HepG2 (cell line): ENCODE measurements around the gene SIK3. TPM values are rescaled to one million over a fixed set of nuclear protein-coding genes. Genes with fewer than 3 reads are reported as not detected.
A peak's percentile ranks its signal among the peaks of the same experiment; 100 is the strongest.

Experiments
- FOSL2 ChIP-seq: sonication (generic); formaldehyde crosslinking; IDR thresholded peaks from 2 replicates; pipeline ENCODE4 v1.4.0; 2020; ENCODE audit warnings: missing genetic modification reagents
- FOXM1 ChIP-seq: sonication (generic); formaldehyde crosslinking; IDR thresholded peaks from 2 replicates; pipeline ENCODE4 v1.5.0; 2020; ENCODE audit warnings: missing genetic modification reagents
- NR2F1 ChIP-seq, 2 experiments: fragments of 450-650 bp in 1 of 2; formaldehyde crosslinking in 1 of 2; IDR thresholded peaks; 2 replicates each; pipeline versions ENCODE4 v1.5.0 to v1.6.1; 2016 to 2020; ENCODE audit warnings: mild to moderate bottlenecking in 1 of 2, missing compliant biosample characterization in 1 of 2, missing genetic modification reagents in 1 of 2, moderate library complexity in 1 of 2
- RAD51 ChIP-seq: fragments of 450-650 bp; IDR thresholded peaks from 2 replicates; pipeline ENCODE4 v1.6.1; 2016; ENCODE audit warnings: borderline replicate concordance
- RARA ChIP-seq: IDR thresholded peaks from 2 replicates; pipeline ENCODE4 v1.6.1; 2016; ENCODE audit warnings: missing genetic modification reagents, missing compliant biosample characterization
- STAT5B ChIP-seq: sonication (generic); formaldehyde crosslinking; IDR thresholded peaks from 2 replicates; pipeline ENCODE4 v1.4.0; 2020; ENCODE audit warnings: missing genetic modification reagents
- ZNF20 ChIP-seq: sonication (generic); formaldehyde crosslinking; IDR thresholded peaks from 2 replicates; pipeline ENCODE4 v1.4.0; 2020; ENCODE audit warnings: mild to moderate bottlenecking, moderate library complexity, missing genetic modification reagents
- ZNF296 ChIP-seq: sonication (generic); formaldehyde crosslinking; conservative IDR thresholded peaks from 2 replicates; pipeline ENCODE4 v1.5.0; 2020; ENCODE audit warnings: mild to moderate bottlenecking, missing genetic modification reagents
- ZNF33A ChIP-seq: sonication (generic); formaldehyde crosslinking; IDR thresholded peaks from 2 replicates; pipeline ENCODE4 v1.5.1; 2020; ENCODE audit warnings: missing genetic modification reagents, mild to moderate bottlenecking, moderate library complexity, borderline replicate concordance
- ZNF354B ChIP-seq: sonication (generic); formaldehyde crosslinking; IDR thresholded peaks from 2 replicates; pipeline ENCODE4 v1.8.0; 2022; ENCODE audit warnings: mild to moderate bottlenecking, missing genetic modification reagents
- ZNF562 ChIP-seq: sonication (generic); formaldehyde crosslinking; IDR thresholded peaks from 2 replicates; pipeline ENCODE4 v1.8.0; 2022; ENCODE audit warnings: missing genetic modification reagents, borderline replicate concordance
- ZNF572 ChIP-seq: sonication (generic); formaldehyde crosslinking; IDR thresholded peaks from 2 replicates; pipeline ENCODE4 v1.5.1; 2020; ENCODE audit warnings: mild to moderate bottlenecking, missing genetic modification reagents
- polyA plus RNA-seq, 8 experiments: library from polyadenylated mRNA; depleted of rRNA in 3 of 8; stranded (reverse) in 7 of 8; unstranded in 1 of 8; fragments of >200 nt; fragmentation: Illumina TruSeq in 4 of 8; extraction: Trizol in 4 of 8; gene quantifications; 2 replicates each; pipeline versions ENCODE4 v1.2.1 to v1.2.3, GENCODE V29; 2011 to 2016; ENCODE audit warnings: low read depth in 4 of 8, missing spikeins in 1 of 8, mixed read lengths in 1 of 8; ENCODE audit not compliant: insufficient read depth in 1 of 8
- total RNA-seq, 5 experiments: library from RNA; depleted of rRNA; stranded (reverse); fragments of >200 nt; fragmentation: Illumina TruSeq; extraction: Trizol; gene quantifications; 2 replicates each; pipeline ENCODE4 v1.2.3, GENCODE V29; 2016; ENCODE audit warnings: low read depth in 1 of 5
- TF ChIP-seq, protein P1 (sequence below): sonication (generic); formaldehyde crosslinking; IDR thresholded peaks from 2 replicates; pipeline ENCODE4 v1.4.0; 2020; ENCODE audit warnings: missing genetic modification reagents, borderline replicate concordance
- TF ChIP-seq, protein P2 (sequence below): sonication (generic); formaldehyde crosslinking; IDR thresholded peaks from 2 replicates; pipeline ENCODE4 v1.8.0; 2022; ENCODE audit warnings: missing genetic modification reagents, mild to moderate bottlenecking, inconsistent platforms, borderline replicate concordance
- TF ChIP-seq, protein P3 (sequence below): sonication (generic); formaldehyde crosslinking; IDR thresholded peaks from 2 replicates; pipeline ENCODE4 v1.4.0; 2020; ENCODE audit warnings: mild to moderate bottlenecking, missing genetic modification reagents
- TF ChIP-seq, protein P4 (sequence below): sonication (generic); formaldehyde crosslinking; IDR thresholded peaks from 2 replicates; pipeline ENCODE4 v1.4.0; 2020; ENCODE audit warnings: mild to moderate bottlenecking, missing genetic modification reagents
- TF ChIP-seq, protein P5 (sequence below): IDR thresholded peaks from 2 replicates; pipeline ENCODE4 v1.6.1; 2016
- TF ChIP-seq, protein P6 (sequence below): sonication (generic); formaldehyde crosslinking; IDR thresholded peaks from 2 replicates; pipeline ENCODE4 v1.4.0; 2020; ENCODE audit warnings: missing genetic modification reagents
- TF ChIP-seq, protein P7 (sequence below): sonication (generic); formaldehyde crosslinking; IDR thresholded peaks from 2 replicates; pipeline ENCODE4 v1.8.1; 2023; ENCODE audit warnings: mild to moderate bottlenecking, missing genetic modification reagents, borderline replicate concordance

SIK3 gene
- total and polyA plus RNA-seq, 2 of the 13 experiments (the other 11 are each of a cell fraction or from before 2014, with no cell fraction given) = 5.7 to 9.8 TPM

DNA sequence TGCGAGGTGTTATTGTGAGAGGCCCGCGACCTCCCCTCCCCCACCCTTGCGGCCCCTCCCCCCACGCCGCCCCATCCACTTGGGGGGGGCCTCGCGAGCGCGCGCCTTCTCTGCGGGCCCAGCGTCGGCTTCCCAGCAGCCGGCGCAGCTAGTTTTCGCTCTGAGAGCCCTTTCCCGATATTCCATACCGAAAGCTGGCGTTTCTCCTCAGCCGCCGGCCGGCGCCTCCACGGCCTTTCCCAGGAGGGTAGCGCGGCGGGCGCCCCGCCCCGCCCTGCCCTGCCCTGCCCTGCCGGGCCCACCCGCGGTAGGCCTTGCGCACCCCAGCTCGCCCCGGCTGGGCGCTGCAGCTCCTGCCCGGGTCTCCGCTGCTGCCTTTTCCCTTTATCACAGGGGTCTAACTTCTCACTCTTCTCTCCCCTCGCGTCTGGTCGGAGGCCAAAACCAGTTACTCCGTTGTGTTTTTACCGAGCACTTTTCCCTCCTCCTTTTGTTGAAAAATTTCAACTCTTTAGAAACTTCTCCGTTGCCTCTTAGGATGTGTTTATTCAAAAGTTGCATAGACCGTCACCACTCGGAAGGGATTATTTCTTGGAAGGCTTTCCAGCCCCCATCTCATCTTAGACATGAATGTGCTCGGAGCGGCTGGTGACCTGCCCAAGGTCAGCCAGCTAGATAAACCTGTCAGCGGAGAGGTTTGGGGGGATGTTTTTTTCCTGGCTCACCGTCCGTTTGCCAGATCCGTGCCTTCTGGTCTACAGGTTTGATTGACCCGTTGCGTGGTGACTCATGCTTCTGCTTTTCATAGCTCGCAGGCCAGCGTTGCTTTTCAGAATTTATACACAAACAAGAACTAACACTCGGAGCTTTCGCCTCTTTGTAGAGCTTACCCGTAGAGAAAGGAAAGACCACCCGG is 46.5 kb upstream of the SIK3 start (continued):
- no peak for TF ChIP-seq ZNF33A (CRISPR knock-in tag)
- 0 out of 2 replicates have a peak, but pooled peaks have one; percentile 13 for TF ChIP-seq FOXM1 (CRISPR knock-in tag)
- TF ChIP-seq, protein P1, sequence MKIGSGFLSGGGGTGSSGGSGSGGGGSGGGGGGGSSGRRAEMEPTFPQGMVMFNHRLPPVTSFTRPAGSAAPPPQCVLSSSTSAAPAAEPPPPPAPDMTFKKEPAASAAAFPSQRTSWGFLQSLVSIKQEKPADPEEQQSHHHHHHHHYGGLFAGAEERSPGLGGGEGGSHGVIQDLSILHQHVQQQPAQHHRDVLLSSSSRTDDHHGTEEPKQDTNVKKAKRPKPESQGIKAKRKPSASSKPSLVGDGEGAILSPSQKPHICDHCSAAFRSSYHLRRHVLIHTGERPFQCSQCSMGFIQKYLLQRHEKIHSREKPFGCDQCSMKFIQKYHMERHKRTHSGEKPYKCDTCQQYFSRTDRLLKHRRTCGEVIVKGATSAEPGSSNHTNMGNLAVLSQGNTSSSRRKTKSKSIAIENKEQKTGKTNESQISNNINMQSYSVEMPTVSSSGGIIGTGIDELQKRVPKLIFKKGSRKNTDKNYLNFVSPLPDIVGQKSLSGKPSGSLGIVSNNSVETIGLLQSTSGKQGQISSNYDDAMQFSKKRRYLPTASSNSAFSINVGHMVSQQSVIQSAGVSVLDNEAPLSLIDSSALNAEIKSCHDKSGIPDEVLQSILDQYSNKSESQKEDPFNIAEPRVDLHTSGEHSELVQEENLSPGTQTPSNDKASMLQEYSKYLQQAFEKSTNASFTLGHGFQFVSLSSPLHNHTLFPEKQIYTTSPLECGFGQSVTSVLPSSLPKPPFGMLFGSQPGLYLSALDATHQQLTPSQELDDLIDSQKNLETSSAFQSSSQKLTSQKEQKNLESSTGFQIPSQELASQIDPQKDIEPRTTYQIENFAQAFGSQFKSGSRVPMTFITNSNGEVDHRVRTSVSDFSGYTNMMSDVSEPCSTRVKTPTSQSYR (CRISPR knock-in tag) = peak; percentile 34
- TF ChIP-seq FOSL2 = peak; percentile 92
- 0 out of 2 replicates have a peak, but pooled peaks have one; percentile 48 for TF ChIP-seq ZNF354B
- TF ChIP-seq STAT5B = no peak
- TF ChIP-seq ZNF572 (CRISPR knock-in tag) = peak; percentile 37; the same call in 1 of the 2 replicates
- TF ChIP-seq, protein P2, sequence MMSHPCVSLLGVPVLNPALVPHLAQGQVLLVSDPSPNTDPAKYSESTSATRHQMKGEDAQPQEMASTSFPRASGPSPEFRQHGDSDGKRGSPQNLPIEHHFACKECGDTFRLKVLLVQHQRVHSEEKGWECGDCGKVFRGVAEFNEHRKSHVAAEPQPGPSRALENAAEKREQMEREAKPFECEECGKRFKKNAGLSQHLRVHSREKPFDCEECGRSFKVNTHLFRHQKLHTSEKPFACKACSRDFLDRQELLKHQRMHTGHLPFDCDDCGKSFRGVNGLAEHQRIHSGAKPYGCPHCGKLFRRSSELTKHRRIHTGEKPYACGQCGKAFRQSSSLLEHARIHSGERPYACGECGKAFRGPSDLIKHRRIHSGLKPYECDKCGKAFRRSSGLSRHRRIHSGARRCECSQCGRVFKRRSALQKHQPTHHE (CRISPR knock-in tag) = no peak
- TF ChIP-seq, protein P3, sequence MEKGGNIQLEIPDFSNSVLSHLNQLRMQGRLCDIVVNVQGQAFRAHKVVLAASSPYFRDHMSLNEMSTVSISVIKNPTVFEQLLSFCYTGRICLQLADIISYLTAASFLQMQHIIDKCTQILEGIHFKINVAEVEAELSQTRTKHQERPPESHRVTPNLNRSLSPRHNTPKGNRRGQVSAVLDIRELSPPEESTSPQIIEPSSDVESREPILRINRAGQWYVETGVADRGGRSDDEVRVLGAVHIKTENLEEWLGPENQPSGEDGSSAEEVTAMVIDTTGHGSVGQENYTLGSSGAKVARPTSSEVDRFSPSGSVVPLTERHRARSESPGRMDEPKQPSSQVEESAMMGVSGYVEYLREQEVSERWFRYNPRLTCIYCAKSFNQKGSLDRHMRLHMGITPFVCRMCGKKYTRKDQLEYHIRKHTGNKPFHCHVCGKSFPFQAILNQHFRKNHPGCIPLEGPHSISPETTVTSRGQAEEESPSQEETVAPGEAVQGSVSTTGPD (CRISPR knock-in tag) = no peak; the same call in 1 of the 2 replicates
- TF ChIP-seq, protein P4, sequence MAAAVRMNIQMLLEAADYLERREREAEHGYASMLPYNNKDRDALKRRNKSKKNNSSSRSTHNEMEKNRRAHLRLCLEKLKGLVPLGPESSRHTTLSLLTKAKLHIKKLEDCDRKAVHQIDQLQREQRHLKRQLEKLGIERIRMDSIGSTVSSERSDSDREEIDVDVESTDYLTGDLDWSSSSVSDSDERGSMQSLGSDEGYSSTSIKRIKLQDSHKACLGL (CRISPR knock-in tag) = no peak
- TF ChIP-seq RAD51 = no peak
- TF ChIP-seq RARA (CRISPR knock-in tag) = 0 out of 2 replicates have a peak, but pooled peaks have one; percentile 7
- no peak for TF ChIP-seq ZNF296 (CRISPR knock-in tag)
- TF ChIP-seq NR2F1 (CRISPR knock-in tag; IDR thresholded peaks at IDR 0.05) = no peak
- TF ChIP-seq, protein P5, sequence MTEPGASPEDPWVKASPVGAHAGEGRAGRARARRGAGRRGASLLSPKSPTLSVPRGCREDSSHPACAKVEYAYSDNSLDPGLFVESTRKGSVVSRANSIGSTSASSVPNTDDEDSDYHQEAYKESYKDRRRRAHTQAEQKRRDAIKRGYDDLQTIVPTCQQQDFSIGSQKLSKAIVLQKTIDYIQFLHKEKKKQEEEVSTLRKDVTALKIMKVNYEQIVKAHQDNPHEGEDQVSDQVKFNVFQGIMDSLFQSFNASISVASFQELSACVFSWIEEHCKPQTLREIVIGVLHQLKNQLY (CRISPR knock-in tag) = peak; percentile 52; the same call in 1 of the 2 replicates
- TF ChIP-seq ZNF20 = 0 out of 2 replicates have a peak, but pooled peaks have one; percentile 23
- TF ChIP-seq, protein P6, sequence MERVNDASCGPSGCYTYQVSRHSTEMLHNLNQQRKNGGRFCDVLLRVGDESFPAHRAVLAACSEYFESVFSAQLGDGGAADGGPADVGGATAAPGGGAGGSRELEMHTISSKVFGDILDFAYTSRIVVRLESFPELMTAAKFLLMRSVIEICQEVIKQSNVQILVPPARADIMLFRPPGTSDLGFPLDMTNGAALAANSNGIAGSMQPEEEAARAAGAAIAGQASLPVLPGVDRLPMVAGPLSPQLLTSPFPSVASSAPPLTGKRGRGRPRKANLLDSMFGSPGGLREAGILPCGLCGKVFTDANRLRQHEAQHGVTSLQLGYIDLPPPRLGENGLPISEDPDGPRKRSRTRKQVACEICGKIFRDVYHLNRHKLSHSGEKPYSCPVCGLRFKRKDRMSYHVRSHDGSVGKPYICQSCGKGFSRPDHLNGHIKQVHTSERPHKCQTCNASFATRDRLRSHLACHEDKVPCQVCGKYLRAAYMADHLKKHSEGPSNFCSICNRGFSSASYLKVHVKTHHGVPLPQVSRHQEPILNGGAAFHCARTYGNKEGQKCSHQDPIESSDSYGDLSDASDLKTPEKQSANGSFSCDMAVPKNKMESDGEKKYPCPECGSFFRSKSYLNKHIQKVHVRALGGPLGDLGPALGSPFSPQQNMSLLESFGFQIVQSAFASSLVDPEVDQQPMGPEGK (CRISPR knock-in tag) = peak; percentile 80
- TF ChIP-seq, protein P7, sequence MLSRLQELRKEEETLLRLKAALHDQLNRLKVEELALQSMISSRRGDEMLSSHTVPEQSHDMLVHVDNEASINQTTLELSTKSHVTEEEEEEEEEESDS (CRISPR knock-in tag) = 0 out of 2 replicates have a peak, but pooled peaks have one; percentile 36
- TF ChIP-seq ZNF562 (CRISPR knock-in tag) = no peak
